IMR-90 (cell line): ENCODE data around the gene HLA-DPA1. TPM values are rescaled to one million over a fixed set of nuclear protein-coding genes. Genes with fewer than 3 reads are reported as not detected.

ENCODE experiments used
- ATAC-seq: fragments of 200-7000 bp; cut with Tn5 transposase; 2 replicates; pipeline ENCODE4 v1.9.1; 2020; ENCODE audit warnings: low read depth, mild to moderate bottlenecking, moderate library complexity
- BruUV-seq: library from RNA; stranded (reverse); fragments of 400-500 nt; replicated peaks from 2 replicates; lab custom pipeline; 2021; lab: Mats Ljungman, UMichigan
- CTCF ChIA-PET: fragments of 300-600 bp; formaldehyde crosslinking; extraction: SDS; loops from one replicate; lab custom pipeline; 2021; ENCODE audit warnings: antibody characterized with exemption; lab: Yijun Ruan, JAX
- POLR2A ChIA-PET: fragments of 300-600 bp; sonication (Branson Sonifier 250); formaldehyde crosslinking; loops from one replicate; lab custom pipeline; 2022; ENCODE audit warnings: antibody characterized with exemption; ENCODE audit not compliant: unreplicated experiment; lab: Charles Lee
- DNase-seq: peaks from one replicate; pipeline ENCODE4 v3.0.0; 2013
- H2AFZ ChIP-seq: replicated peaks from 2 replicates; pipeline ENCODE3; 2013; ENCODE audit warnings: low read length, mild to moderate bottlenecking; ENCODE audit not compliant: poor library complexity
- H2AK5ac ChIP-seq: 2 replicates; pipeline ENCODE4 v1.6.1; 2013; ENCODE audit warnings: low read depth, low read length, inconsistent platforms
- H2AK9ac ChIP-seq: replicated peaks from 2 replicates; pipeline ENCODE3; 2013; ENCODE audit warnings: mild to moderate bottlenecking, low read depth, low read length, moderate library complexity; ENCODE audit not compliant: poor library complexity
- H2BK120ac ChIP-seq: 2 replicates; pipeline ENCODE4 v1.6.1; 2013; ENCODE audit warnings: low read depth, low read length, inconsistent platforms
- H2BK15ac ChIP-seq: 3 replicates; pipeline ENCODE4 v1.6.1; 2013; ENCODE audit warnings: low read depth, low read length, inconsistent platforms
- H2BK20ac ChIP-seq: 2 replicates; pipeline ENCODE4 v1.6.1; 2013; ENCODE audit warnings: low read depth, mild to moderate bottlenecking, inconsistent platforms, low read length, moderate library complexity
- H2BK5ac ChIP-seq: 2 replicates; pipeline ENCODE4 v1.6.1; 2013; ENCODE audit warnings: mild to moderate bottlenecking, low read depth, low read length, inconsistent platforms; ENCODE audit not compliant: poor library complexity, severe bottlenecking
- H3K14ac ChIP-seq: replicated peaks from 2 replicates; pipeline ENCODE4 v1.6.1; 2013; ENCODE audit warnings: low read depth, low read length, inconsistent platforms
- H3K18ac ChIP-seq: 2 replicates; pipeline ENCODE4 v1.6.1; 2013; ENCODE audit warnings: low read depth, low read length, control low read depth
- H3K23ac ChIP-seq: 2 replicates; pipeline ENCODE4 v1.6.1; 2013; ENCODE audit warnings: low read depth, low read length, inconsistent platforms
- H3K27ac ChIP-seq: 2 replicates; pipeline ENCODE4 v1.5.1; 2013; ENCODE audit warnings: mild to moderate bottlenecking, control low read depth, low read length; ENCODE audit not compliant: insufficient read depth
- H3K27me3 ChIP-seq: 2 replicates; pipeline ENCODE4 v1.6.1; 2013; ENCODE audit warnings: low read length; ENCODE audit not compliant: control insufficient read depth, insufficient read depth
- H3K36me3 ChIP-seq: 2 replicates; pipeline ENCODE4 v1.6.1; 2013; ENCODE audit warnings: low read length, mixed read lengths; ENCODE audit not compliant: control insufficient read depth, insufficient read depth
- H3K4ac ChIP-seq: 2 replicates; pipeline ENCODE4 v1.6.1; 2013; ENCODE audit warnings: low read depth, low read length, inconsistent platforms
- H3K4me1 ChIP-seq: 2 replicates; pipeline ENCODE4 v1.6.1; 2013; ENCODE audit warnings: low read length, mixed read lengths; ENCODE audit not compliant: control insufficient read depth, insufficient read depth
- H3K4me2 ChIP-seq: 2 replicates; pipeline ENCODE4 v1.6.1; 2013; ENCODE audit warnings: low read depth, mild to moderate bottlenecking, control low read depth, low read length, moderate library complexity
- H3K4me3 ChIP-seq: 2 replicates; pipeline ENCODE4 v1.5.1; 2013; ENCODE audit warnings: low read depth, mild to moderate bottlenecking, control low read depth, low read length, moderate library complexity; ENCODE audit not compliant: insufficient read depth
- H3K56ac ChIP-seq: 2 replicates; pipeline ENCODE4 v1.6.1; 2013; ENCODE audit warnings: low read length, inconsistent platforms; ENCODE audit not compliant: insufficient read depth; ENCODE audit errors: extremely low read depth
- H3K79me1 ChIP-seq, 2 experiments: 2 replicates each; pipeline ENCODE4 v1.6.1; 2013; ENCODE audit warnings: low read length in 2 of 2, inconsistent platforms in 1 of 2, low read depth in 1 of 2
- H3K9ac ChIP-seq: 2 replicates; pipeline ENCODE4 v1.6.1; 2013; ENCODE audit warnings: low read depth, low read length, control low read depth
- H3K9me1 ChIP-seq: 2 replicates; pipeline ENCODE4 v1.6.1; 2013; ENCODE audit warnings: low read length, inconsistent platforms; ENCODE audit not compliant: insufficient read depth
- H3K9me3 ChIP-seq: 2 replicates; pipeline ENCODE4 v1.6.1; 2013; ENCODE audit warnings: low read length; ENCODE audit not compliant: control insufficient read depth, insufficient read depth
- H4K20me1 ChIP-seq: 2 replicates; pipeline ENCODE4 v1.6.1; 2013; ENCODE audit warnings: low read length, inconsistent platforms; ENCODE audit not compliant: insufficient read depth
- H4K5ac ChIP-seq: 2 replicates; pipeline ENCODE4 v1.6.1; 2013; ENCODE audit warnings: mild to moderate bottlenecking, low read depth, low read length, control low read depth
- H4K8ac ChIP-seq, 2 experiments: 2 replicates each; pipeline ENCODE4 v1.6.1; 2013; ENCODE audit warnings: low read depth in 2 of 2, low read length in 2 of 2, control low read depth in 1 of 2, inconsistent platforms in 1 of 2
- H4K91ac ChIP-seq: 2 replicates; pipeline ENCODE4 v1.6.1; 2013; ENCODE audit warnings: low read depth, low read length, inconsistent platforms; ENCODE audit not compliant: insufficient read depth
- CEBPB ChIP-seq: IDR thresholded peaks from 2 replicates; pipeline ENCODE4 v1.6.1; 2012; ENCODE audit warnings: low read depth, low read length, improper control_type of control experiment
- NFE2L2 ChIP-seq: fragments of 150-350 bp; IDR thresholded peaks from 2 replicates; pipeline ENCODE4 v1.6.1; 2016; ENCODE audit warnings: low read depth, mild to moderate bottlenecking, low read length
- RCOR1 ChIP-seq: IDR thresholded peaks from 2 replicates; pipeline ENCODE4 v1.6.1; 2012; ENCODE audit warnings: mild to moderate bottlenecking, low read length, improper control_type of control experiment; ENCODE audit not compliant: insufficient replicate concordance
- SMC3 ChIP-seq: fragments of 150-350 bp; IDR thresholded peaks from 2 replicates; pipeline ENCODE4 v1.6.1; 2016; ENCODE audit warnings: low read depth, mild to moderate bottlenecking, antibody characterized with exemption, low read length, moderate library complexity
- USF2 ChIP-seq: fragments of 150-350 bp; IDR thresholded peaks from 2 replicates; pipeline ENCODE4 v1.6.1; 2017; ENCODE audit warnings: mild to moderate bottlenecking, antibody characterized with exemption, low read length, low read depth
- WGBS, 2 experiments: methylation state at CpG; one replicate each; pipeline versions ENCODE4 v1.1.5 to v1.1.7; 2013; ENCODE audit warnings: missing lambda C conversion rate in 2 of 2; ENCODE audit not compliant: insufficient read length in 1 of 2; ENCODE audit errors: extremely low coverage in 2 of 2; 5-methylcytosine and 5-hydroxymethylcytosine counted together
- dilution Hi-C: fragments of 300-500 bp; cut with HindIII; formaldehyde crosslinking; loops from one replicate; pipeline ENCODE4 v1.14.3; 2018; ENCODE audit warnings: low sequenced_read_pairs; ENCODE audit not compliant: unreplicated experiment
- in situ Hi-C: fragments of 300-500 bp; cut with MboI; formaldehyde crosslinking; loops from 3 replicates; pipeline ENCODE4 v1.14.3; 2019; ENCODE audit warnings: low sequenced_read_pairs, inconsistent platforms, mixed read lengths
- intact Hi-C: fragments of 100-400 bp; cut with micrococcal nuclease; formaldehyde crosslinking; loops from 2 replicates; pipeline ENCODE4 v1.10.0; 2022
- polyA plus RNA-seq, 3 experiments: library from polyadenylated mRNA; depleted of rRNA; stranded (reverse); fragments of >200 nt; gene quantifications; 2 replicates each; pipeline ENCODE4 v1.2.3, GENCODE V29; 2012; ENCODE audit warnings: low replicate concordance in 1 of 3
- total RNA-seq: library from RNA; depleted of rRNA; stranded (reverse); fragments of >200 nt; gene quantifications from 2 replicates; pipeline ENCODE4 v1.2.3, GENCODE V29; 2012
- TF ChIP-seq, protein P1 (sequence below): conservative IDR thresholded peaks from 2 replicates; pipeline ENCODE4 v1.5.1; 2012; ENCODE audit warnings: mild to moderate bottlenecking, low read depth, low read length, improper control_type of control experiment

The HLA-DPA1 gene
- total and polyA plus RNA-seq, 2 of the 4 experiments (the other 2 are of a cell fraction) = not detected

DNA sequence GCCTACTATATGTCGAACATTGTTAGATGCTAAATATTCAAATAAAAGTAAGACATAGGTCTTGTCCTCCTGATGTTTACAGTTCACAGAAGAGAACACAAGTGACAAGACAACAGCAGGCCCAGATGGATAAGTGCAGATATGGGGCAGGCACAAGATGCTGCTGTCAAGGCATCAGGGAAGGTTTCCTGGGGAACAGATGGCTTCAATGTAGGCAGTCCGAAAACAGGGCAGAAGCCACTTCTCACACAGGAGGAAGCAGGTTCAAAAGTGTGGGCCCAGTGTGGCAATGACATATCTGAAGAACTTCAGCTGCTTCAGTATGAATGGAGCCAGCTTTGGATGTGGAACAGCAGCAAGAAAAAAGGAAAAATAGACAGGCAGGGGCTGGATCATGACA, 34.9 kb upstream of the HLA-DPA1 start:
- Histone ChIP-seq H2AK5ac (no peak overlapping the region), H3K14ac (no peak overlapping the region), H3K9me3 (no peaks in the 10 kb centered on the region), H3K79me1 (no peaks in the 10 kb centered on the region), H3K9me1 (no peaks in the 10 kb centered on the region), H3K27ac (no peak overlapping the region), H4K91ac (no peak overlapping the region), H2BK5ac (no peak overlapping the region), H3K4me1 (no peaks in the 10 kb centered on the region), H3K56ac (no peak overlapping the region), H3K9ac (no peak overlapping the region), H2BK15ac (no peak overlapping the region), H3K4me3 (no peak overlapping the region), H3K27me3 (peaks cover 21% of the 10 kb centered on the region), H2AK9ac (peak overlapping the region; percentile 55), H2BK120ac (no peak overlapping the region), H3K18ac (no peak overlapping the region), H4K8ac (no peak overlapping the region), H3K4ac (no peak overlapping the region), H2AFZ (no peak overlapping the region), H4K5ac (no peak overlapping the region), H4K20me1 (no peaks in the 10 kb centered on the region), H3K36me3 (no peaks in the 10 kb centered on the region), H3K4me2 (no peak overlapping the region), H2BK20ac (no peak overlapping the region), H3K23ac (no peak overlapping the region)
- no CpG with 5 or more reads among the region's 2 CpGs for WGBS, 2 experiments
- no peak for ATAC-seq
- in situ Hi-C loops = no loop called here
- ChIA-PET CTCF (no interaction called here), POLR2A (no interaction called here)
- intact Hi-C loops = no loop called here
- BruUV-seq = no TSS peak
- TF ChIP-seq, protein P1, sequence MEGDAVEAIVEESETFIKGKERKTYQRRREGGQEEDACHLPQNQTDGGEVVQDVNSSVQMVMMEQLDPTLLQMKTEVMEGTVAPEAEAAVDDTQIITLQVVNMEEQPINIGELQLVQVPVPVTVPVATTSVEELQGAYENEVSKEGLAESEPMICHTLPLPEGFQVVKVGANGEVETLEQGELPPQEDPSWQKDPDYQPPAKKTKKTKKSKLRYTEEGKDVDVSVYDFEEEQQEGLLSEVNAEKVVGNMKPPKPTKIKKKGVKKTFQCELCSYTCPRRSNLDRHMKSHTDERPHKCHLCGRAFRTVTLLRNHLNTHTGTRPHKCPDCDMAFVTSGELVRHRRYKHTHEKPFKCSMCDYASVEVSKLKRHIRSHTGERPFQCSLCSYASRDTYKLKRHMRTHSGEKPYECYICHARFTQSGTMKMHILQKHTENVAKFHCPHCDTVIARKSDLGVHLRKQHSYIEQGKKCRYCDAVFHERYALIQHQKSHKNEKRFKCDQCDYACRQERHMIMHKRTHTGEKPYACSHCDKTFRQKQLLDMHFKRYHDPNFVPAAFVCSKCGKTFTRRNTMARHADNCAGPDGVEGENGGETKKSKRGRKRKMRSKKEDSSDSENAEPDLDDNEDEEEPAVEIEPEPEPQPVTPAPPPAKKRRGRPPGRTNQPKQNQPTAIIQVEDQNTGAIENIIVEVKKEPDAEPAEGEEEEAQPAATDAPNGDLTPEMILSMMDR = no peak
- TF ChIP-seq NFE2L2 (no peak), USF2 (no peak), RCOR1 (no peak), SMC3 (no peak), CEBPB (no peak)
- DNase-seq = no peak
- dilution Hi-C loops = no loop called here
